K562 (cell line): Measurements from ENCODE around the gene SLC33A1.

Source experiments
- CBFB ChIP-seq: sonication (generic); formaldehyde crosslinking; IDR thresholded peaks from 2 replicates; pipeline ENCODE4 v1.4.0; 2020; ENCODE audit warnings: mild to moderate bottlenecking, missing genetic modification reagents
- GATAD2B ChIP-seq: fragments of 450-650 bp; IDR thresholded peaks from 2 replicates; pipeline ENCODE4 v1.6.1; 2017; ENCODE audit warnings: mild to moderate bottlenecking, borderline replicate concordance
- HNRNPK ChIP-seq: fragments of 200-400 bp; formaldehyde crosslinking; IDR thresholded peaks from one replicate; pipeline ENCODE4 v1.6.1; 2018; ENCODE audit warnings: mild to moderate bottlenecking, low read depth, low read length; ENCODE audit not compliant: poor library complexity, severe bottlenecking
- IRF2 ChIP-seq: sonication (generic); formaldehyde crosslinking; IDR thresholded peaks from 2 replicates; pipeline ENCODE4 v1.8.1; 2022; ENCODE audit warnings: mild to moderate bottlenecking, missing genetic modification reagents
- MECOM ChIP-seq: fragments of 250-450 bp; sonication (Bioruptor Pico); IDR thresholded peaks from 2 replicates; pipeline ENCODE4 v1.8.0; 2022; ENCODE audit warnings: inconsistent platforms
- STAT5A ChIP-seq: IDR thresholded peaks from 2 replicates; pipeline ENCODE4 v1.6.1; 2012; ENCODE audit warnings: low read length, inconsistent platforms, borderline replicate concordance
- TAF1 ChIP-seq: IDR thresholded peaks from 2 replicates; pipeline ENCODE4 v1.6.1; 2011; ENCODE audit warnings: mild to moderate bottlenecking, low read length, moderate library complexity; ENCODE audit not compliant: insufficient read depth, control insufficient read depth, severe bottlenecking; ENCODE audit errors: extremely low read depth
- TCF7 ChIP-seq: sonication (generic); IDR thresholded peaks from 2 replicates; pipeline ENCODE4 v1.6.1; 2016; ENCODE audit warnings: antibody characterized with exemption, borderline replicate concordance
- TF ChIP-seq, protein P1 (sequence below): fragments of 450-650 bp; IDR thresholded peaks from 2 replicates; pipeline ENCODE4 v1.6.1; 2016; ENCODE audit warnings: mild to moderate bottlenecking, moderate library complexity
- TF ChIP-seq, protein P2 (sequence below), 3 experiments: IDR thresholded peaks in 2 of 3; conservative IDR thresholded peaks in 1 of 3; 2 replicates each; pipeline ENCODE4 v1.5.1; 2011 to 2012; ENCODE audit warnings: low read length in 3 of 3, mild to moderate bottlenecking in 3 of 3, control low read depth in 2 of 3, improper control_type of control experiment in 1 of 3, inconsistent platforms in 1 of 3, low read depth in 1 of 3, mixed read lengths in 1 of 3, moderate library complexity in 1 of 3; ENCODE audit not compliant: insufficient read depth in 2 of 3
- TF ChIP-seq, protein P3 (sequence below): fragments of 200-800 bp; sonication (Bioruptor generic); IDR thresholded peaks from 2 replicates; pipeline ENCODE4 v1.6.1; 2017; ENCODE audit warnings: missing genetic modification characterization, missing compliant biosample characterization
- TF ChIP-seq, protein P4 (sequence below): fragments of 450-650 bp; IDR thresholded peaks from 2 replicates; pipeline ENCODE4 v1.6.1; 2017; ENCODE audit warnings: antibody characterized with exemption, mild to moderate bottlenecking

DNA sequence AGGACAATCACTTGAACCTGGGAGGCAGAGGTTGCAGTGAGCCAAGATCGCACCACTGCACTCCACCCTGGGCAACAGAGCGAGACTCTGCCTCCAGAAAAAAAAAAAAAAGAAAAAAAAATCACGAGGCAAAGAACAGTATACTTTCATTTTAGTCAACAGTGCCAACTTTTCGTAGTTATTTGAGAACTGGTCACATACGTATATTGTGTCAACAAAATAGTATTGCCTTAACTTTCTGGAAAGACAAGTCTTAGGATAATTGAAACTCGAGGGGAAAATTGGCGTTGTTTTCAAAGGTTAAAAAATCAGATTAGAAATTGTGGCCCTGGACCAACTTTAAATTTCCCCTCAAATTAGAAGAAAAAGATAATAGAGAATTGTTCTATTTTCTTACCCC, 30.1 kb upstream of the SLC33A1 start:
- no peak for TF ChIP-seq GATAD2B
- no peak for TF ChIP-seq IRF2 (CRISPR knock-in tag)
- TF ChIP-seq TAF1: no peak
- TF ChIP-seq TCF7: no peak
- TF ChIP-seq HNRNPK: no peak
- no peak for TF ChIP-seq CBFB (CRISPR knock-in tag)
- TF ChIP-seq, protein P1, sequence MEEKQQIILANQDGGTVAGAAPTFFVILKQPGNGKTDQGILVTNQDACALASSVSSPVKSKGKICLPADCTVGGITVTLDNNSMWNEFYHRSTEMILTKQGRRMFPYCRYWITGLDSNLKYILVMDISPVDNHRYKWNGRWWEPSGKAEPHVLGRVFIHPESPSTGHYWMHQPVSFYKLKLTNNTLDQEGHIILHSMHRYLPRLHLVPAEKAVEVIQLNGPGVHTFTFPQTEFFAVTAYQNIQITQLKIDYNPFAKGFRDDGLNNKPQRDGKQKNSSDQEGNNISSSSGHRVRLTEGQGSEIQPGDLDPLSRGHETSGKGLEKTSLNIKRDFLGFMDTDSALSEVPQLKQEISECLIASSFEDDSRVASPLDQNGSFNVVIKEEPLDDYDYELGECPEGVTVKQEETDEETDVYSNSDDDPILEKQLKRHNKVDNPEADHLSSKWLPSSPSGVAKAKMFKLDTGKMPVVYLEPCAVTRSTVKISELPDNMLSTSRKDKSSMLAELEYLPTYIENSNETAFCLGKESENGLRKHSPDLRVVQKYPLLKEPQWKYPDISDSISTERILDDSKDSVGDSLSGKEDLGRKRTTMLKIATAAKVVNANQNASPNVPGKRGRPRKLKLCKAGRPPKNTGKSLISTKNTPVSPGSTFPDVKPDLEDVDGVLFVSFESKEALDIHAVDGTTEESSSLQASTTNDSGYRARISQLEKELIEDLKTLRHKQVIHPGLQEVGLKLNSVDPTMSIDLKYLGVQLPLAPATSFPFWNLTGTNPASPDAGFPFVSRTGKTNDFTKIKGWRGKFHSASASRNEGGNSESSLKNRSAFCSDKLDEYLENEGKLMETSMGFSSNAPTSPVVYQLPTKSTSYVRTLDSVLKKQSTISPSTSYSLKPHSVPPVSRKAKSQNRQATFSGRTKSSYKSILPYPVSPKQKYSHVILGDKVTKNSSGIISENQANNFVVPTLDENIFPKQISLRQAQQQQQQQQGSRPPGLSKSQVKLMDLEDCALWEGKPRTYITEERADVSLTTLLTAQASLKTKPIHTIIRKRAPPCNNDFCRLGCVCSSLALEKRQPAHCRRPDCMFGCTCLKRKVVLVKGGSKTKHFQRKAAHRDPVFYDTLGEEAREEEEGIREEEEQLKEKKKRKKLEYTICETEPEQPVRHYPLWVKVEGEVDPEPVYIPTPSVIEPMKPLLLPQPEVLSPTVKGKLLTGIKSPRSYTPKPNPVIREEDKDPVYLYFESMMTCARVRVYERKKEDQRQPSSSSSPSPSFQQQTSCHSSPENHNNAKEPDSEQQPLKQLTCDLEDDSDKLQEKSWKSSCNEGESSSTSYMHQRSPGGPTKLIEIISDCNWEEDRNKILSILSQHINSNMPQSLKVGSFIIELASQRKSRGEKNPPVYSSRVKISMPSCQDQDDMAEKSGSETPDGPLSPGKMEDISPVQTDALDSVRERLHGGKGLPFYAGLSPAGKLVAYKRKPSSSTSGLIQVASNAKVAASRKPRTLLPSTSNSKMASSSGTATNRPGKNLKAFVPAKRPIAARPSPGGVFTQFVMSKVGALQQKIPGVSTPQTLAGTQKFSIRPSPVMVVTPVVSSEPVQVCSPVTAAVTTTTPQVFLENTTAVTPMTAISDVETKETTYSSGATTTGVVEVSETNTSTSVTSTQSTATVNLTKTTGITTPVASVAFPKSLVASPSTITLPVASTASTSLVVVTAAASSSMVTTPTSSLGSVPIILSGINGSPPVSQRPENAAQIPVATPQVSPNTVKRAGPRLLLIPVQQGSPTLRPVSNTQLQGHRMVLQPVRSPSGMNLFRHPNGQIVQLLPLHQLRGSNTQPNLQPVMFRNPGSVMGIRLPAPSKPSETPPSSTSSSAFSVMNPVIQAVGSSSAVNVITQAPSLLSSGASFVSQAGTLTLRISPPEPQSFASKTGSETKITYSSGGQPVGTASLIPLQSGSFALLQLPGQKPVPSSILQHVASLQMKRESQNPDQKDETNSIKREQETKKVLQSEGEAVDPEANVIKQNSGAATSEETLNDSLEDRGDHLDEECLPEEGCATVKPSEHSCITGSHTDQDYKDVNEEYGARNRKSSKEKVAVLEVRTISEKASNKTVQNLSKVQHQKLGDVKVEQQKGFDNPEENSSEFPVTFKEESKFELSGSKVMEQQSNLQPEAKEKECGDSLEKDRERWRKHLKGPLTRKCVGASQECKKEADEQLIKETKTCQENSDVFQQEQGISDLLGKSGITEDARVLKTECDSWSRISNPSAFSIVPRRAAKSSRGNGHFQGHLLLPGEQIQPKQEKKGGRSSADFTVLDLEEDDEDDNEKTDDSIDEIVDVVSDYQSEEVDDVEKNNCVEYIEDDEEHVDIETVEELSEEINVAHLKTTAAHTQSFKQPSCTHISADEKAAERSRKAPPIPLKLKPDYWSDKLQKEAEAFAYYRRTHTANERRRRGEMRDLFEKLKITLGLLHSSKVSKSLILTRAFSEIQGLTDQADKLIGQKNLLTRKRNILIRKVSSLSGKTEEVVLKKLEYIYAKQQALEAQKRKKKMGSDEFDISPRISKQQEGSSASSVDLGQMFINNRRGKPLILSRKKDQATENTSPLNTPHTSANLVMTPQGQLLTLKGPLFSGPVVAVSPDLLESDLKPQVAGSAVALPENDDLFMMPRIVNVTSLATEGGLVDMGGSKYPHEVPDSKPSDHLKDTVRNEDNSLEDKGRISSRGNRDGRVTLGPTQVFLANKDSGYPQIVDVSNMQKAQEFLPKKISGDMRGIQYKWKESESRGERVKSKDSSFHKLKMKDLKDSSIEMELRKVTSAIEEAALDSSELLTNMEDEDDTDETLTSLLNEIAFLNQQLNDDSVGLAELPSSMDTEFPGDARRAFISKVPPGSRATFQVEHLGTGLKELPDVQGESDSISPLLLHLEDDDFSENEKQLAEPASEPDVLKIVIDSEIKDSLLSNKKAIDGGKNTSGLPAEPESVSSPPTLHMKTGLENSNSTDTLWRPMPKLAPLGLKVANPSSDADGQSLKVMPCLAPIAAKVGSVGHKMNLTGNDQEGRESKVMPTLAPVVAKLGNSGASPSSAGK: no peak
- TF ChIP-seq, protein P2, sequence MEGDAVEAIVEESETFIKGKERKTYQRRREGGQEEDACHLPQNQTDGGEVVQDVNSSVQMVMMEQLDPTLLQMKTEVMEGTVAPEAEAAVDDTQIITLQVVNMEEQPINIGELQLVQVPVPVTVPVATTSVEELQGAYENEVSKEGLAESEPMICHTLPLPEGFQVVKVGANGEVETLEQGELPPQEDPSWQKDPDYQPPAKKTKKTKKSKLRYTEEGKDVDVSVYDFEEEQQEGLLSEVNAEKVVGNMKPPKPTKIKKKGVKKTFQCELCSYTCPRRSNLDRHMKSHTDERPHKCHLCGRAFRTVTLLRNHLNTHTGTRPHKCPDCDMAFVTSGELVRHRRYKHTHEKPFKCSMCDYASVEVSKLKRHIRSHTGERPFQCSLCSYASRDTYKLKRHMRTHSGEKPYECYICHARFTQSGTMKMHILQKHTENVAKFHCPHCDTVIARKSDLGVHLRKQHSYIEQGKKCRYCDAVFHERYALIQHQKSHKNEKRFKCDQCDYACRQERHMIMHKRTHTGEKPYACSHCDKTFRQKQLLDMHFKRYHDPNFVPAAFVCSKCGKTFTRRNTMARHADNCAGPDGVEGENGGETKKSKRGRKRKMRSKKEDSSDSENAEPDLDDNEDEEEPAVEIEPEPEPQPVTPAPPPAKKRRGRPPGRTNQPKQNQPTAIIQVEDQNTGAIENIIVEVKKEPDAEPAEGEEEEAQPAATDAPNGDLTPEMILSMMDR (IDR thresholded peaks at IDR 0.05 in 2 of 3, conservative IDR thresholded peaks at IDR 0.05 in 1 of 3; ENCODE audit: insufficient read depth in 2 of 3, low read depth in 1 of 3, low read length in 3 of 3): no peak
- TF ChIP-seq MECOM (CRISPR knock-in tag): no peak
- TF ChIP-seq, protein P3, sequence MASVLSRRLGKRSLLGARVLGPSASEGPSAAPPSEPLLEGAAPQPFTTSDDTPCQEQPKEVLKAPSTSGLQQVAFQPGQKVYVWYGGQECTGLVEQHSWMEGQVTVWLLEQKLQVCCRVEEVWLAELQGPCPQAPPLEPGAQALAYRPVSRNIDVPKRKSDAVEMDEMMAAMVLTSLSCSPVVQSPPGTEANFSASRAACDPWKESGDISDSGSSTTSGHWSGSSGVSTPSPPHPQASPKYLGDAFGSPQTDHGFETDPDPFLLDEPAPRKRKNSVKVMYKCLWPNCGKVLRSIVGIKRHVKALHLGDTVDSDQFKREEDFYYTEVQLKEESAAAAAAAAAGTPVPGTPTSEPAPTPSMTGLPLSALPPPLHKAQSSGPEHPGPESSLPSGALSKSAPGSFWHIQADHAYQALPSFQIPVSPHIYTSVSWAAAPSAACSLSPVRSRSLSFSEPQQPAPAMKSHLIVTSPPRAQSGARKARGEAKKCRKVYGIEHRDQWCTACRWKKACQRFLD (CRISPR knock-in tag): no peak
- TF ChIP-seq STAT5A: no peak
- TF ChIP-seq, protein P4, sequence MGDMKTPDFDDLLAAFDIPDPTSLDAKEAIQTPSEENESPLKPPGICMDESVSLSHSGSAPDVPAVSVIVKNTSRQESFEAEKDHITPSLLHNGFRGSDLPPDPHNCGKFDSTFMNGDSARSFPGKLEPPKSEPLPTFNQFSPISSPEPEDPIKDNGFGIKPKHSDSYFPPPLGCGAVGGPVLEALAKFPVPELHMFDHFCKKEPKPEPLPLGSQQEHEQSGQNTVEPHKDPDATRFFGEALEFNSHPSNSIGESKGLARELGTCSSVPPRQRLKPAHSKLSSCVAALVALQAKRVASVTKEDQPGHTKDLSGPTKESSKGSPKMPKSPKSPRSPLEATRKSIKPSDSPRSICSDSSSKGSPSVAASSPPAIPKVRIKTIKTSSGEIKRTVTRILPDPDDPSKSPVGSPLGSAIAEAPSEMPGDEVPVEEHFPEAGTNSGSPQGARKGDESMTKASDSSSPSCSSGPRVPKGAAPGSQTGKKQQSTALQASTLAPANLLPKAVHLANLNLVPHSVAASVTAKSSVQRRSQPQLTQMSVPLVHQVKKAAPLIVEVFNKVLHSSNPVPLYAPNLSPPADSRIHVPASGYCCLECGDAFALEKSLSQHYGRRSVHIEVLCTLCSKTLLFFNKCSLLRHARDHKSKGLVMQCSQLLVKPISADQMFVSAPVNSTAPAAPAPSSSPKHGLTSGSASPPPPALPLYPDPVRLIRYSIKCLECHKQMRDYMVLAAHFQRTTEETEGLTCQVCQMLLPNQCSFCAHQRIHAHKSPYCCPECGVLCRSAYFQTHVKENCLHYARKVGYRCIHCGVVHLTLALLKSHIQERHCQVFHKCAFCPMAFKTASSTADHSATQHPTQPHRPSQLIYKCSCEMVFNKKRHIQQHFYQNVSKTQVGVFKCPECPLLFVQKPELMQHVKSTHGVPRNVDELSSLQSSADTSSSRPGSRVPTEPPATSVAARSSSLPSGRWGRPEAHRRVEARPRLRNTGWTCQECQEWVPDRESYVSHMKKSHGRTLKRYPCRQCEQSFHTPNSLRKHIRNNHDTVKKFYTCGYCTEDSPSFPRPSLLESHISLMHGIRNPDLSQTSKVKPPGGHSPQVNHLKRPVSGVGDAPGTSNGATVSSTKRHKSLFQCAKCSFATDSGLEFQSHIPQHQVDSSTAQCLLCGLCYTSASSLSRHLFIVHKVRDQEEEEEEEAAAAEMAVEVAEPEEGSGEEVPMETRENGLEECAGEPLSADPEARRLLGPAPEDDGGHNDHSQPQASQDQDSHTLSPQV: no peak
